GM12878 (cell line): ENCODE data around the gene RPL19. TPM values are rescaled to one million over a fixed set of nuclear protein-coding genes. Genes with fewer than 3 reads are reported as not detected.

Source experiments
- ATAC-seq: fragments of 200-7000 bp; cut with Tn5 transposase; 3 replicates; pipeline ENCODE4 v1.9.1; 2020; ENCODE audit warnings: mild to moderate bottlenecking, moderate library complexity
- BruUV-seq: library from RNA; stranded (reverse); fragments of 400-500 nt; replicated peaks from 2 replicates; lab custom pipeline; 2021; lab: Mats Ljungman, UMichigan
- CTCF ChIA-PET: fragments of 300-600 bp; sonication (Branson Sonifier 250); formaldehyde crosslinking; extraction: SDS; loops from one replicate; lab custom pipeline; 2021; ENCODE audit warnings: inconsistent platforms; lab: Yijun Ruan, JAX
- POLR2A ChIA-PET: fragments of 350-600 bp; formaldehyde crosslinking; extraction: SDS; loops from one replicate; lab custom pipeline; 2021; ENCODE audit warnings: inconsistent platforms; lab: Charles Lee
- RAD21 ChIA-PET: fragments of 300-600 bp; sonication (Branson Sonifier 250); formaldehyde crosslinking; loops from one replicate; lab custom pipeline; 2023; ENCODE audit warnings: antibody characterized with exemption; ENCODE audit not compliant: unreplicated experiment; lab: Charles Lee
- SMC1A ChIA-PET: fragments of 300-600 bp; sonication (Branson Sonifier 250); formaldehyde crosslinking; loops from one replicate; lab custom pipeline; 2023; ENCODE audit not compliant: unreplicated experiment, uncharacterized antibody; lab: Charles Lee
- DNase-seq: peaks from one replicate; pipeline ENCODE4 v3.0.0-alpha.2; 2011; ENCODE audit warnings: low read depth, low spot score
- FAIRE-seq: peaks from 3 replicates; lab custom pipeline; 2011; peaks lifted over from hg19 to GRCh38; lab: Jason Lieb, UNC
- H2AFZ ChIP-seq: 2 replicates; pipeline ENCODE4 v1.6.0; 2011; ENCODE audit warnings: low read depth, low read length, control low read depth; ENCODE audit not compliant: control insufficient read depth
- H3K27ac ChIP-seq: 2 replicates; pipeline ENCODE4 v1.5.1; 2011; ENCODE audit warnings: control low read depth; ENCODE audit not compliant: control insufficient read depth, insufficient read depth
- H3K27me3 ChIP-seq, 2 experiments: replicated peaks in 1 of 2; 2 replicates each; pipeline versions ENCODE4 v1.6.0 to v1.6.1; 2011; ENCODE audit warnings: low read length in 1 of 2; ENCODE audit not compliant: control insufficient read depth in 2 of 2, insufficient read depth in 2 of 2
- H3K36me3 ChIP-seq, 2 experiments: 2 replicates each; pipeline ENCODE4 v1.5.1; 2011; ENCODE audit warnings: low read length in 1 of 2; ENCODE audit not compliant: control insufficient read depth in 2 of 2, insufficient read depth in 2 of 2
- H3K4me1 ChIP-seq: 2 replicates; pipeline ENCODE4 v1.6.1; 2011; ENCODE audit warnings: mild to moderate bottlenecking, low read length, moderate library complexity, mixed read lengths; ENCODE audit not compliant: control insufficient read depth, insufficient read depth
- H3K4me2 ChIP-seq: 2 replicates; pipeline ENCODE4 v1.6.0; 2011; ENCODE audit warnings: control low read depth; ENCODE audit not compliant: control insufficient read depth, insufficient read depth
- H3K4me3 ChIP-seq: fragments of 200-600 bp; sonication (generic); 2 replicates; pipeline ENCODE4 v1.5.1; 2016
- H3K79me2 ChIP-seq: 2 replicates; pipeline ENCODE4 v1.6.0; 2011; ENCODE audit warnings: low read length; ENCODE audit not compliant: control insufficient read depth, insufficient read depth
- H3K9ac ChIP-seq: 2 replicates; pipeline ENCODE4 v1.8.0; 2011; ENCODE audit warnings: low read length, control low read depth, mixed read lengths; ENCODE audit not compliant: control insufficient read depth, insufficient read depth
- H3K9me3 ChIP-seq: replicated peaks from 3 replicates; pipeline ENCODE4 v1.5.1; 2011; ENCODE audit warnings: mild to moderate bottlenecking, low read length; ENCODE audit not compliant: control insufficient read depth, insufficient read depth
- H4K20me1 ChIP-seq: 2 replicates; pipeline ENCODE4 v1.6.0; 2011; ENCODE audit not compliant: control insufficient read depth, insufficient read depth
- NRF1 ChIP-seq: conservative IDR thresholded peaks from 2 replicates; pipeline ENCODE4 v1.6.1; 2011; ENCODE audit warnings: mild to moderate bottlenecking, low read depth, low read length, improper control_type of control experiment
- SUZ12 ChIP-seq: fragments of 200-600 bp; sonication (generic); IDR thresholded peaks from one replicate; pipeline ENCODE4 v1.6.1; 2018; ENCODE audit warnings: antibody characterized with exemption, mild to moderate bottlenecking; ENCODE audit not compliant: unreplicated experiment
- whole genome bisulfite sequencing: methylation state at CpG from one replicate; pipeline ENCODE4 v1.1.6; 2016; ENCODE audit warnings: low lambda C conversion rate; ENCODE audit not compliant: insufficient replicate concordance, insufficient coverage; ENCODE audit errors: missing lambda C conversion rate; 5-methylcytosine and 5-hydroxymethylcytosine counted together
- in situ Hi-C: fragments of 300-500 bp; cut with MboI; formaldehyde crosslinking; loops from 9 replicates; pipeline ENCODE4 v1.14.3; 2018; ENCODE audit warnings: mixed read lengths
- intact Hi-C: fragments of 100-400 bp; cut with micrococcal nuclease; formaldehyde crosslinking; loops from one replicate; pipeline ENCODE4 v1.14.2; 2022; ENCODE audit not compliant: unreplicated experiment
- polyA plus RNA-seq, 11 experiments: library from polyadenylated mRNA; depleted of rRNA in 4 of 11; unstranded in 6 of 11; stranded (reverse) in 5 of 11; fragments of >200 nt; fragmentation: Nextera tagmentation in 4 of 11; fragmentation: Illumina TruSeq in 1 of 11; extraction: Ambion mirVana in 4 of 11; extraction: Trizol in 1 of 11; gene quantifications; 1 replicate in 1 of 11; 2 replicates in 10 of 11; pipeline versions ENCODE4 v1.2.1 to v1.2.3, GENCODE V29; 2011 to 2016; ENCODE audit warnings: inconsistent platforms in 2 of 11, missing spikeins in 2 of 11, low read depth in 1 of 11
- total RNA-seq, 4 experiments: library from RNA; depleted of rRNA in 3 of 4; stranded (reverse); fragments of >200 nt in 3 of 4; fragmentation: Illumina TruSeq in 1 of 4; extraction: Trizol in 1 of 4; gene quantifications; 2 replicates each; pipeline versions ENCODE4 v1.2.1 to v1.2.3, GENCODE V29; 2013 to 2021
- TF ChIP-seq, protein P1 (sequence below): fragments of 450-650 bp; IDR thresholded peaks from 2 replicates; pipeline ENCODE4 v1.6.1; 2017; ENCODE audit warnings: mild to moderate bottlenecking, low read depth, inconsistent platforms; ENCODE audit not compliant: poor library complexity, severe bottlenecking

RPL19 gene
- total and polyA plus RNA-seq, 10 of the 15 experiments (the other 5 are each of a cell fraction or from before 2014, with no cell fraction given) = 1,862 to 5,536 (median 3,836) TPM

GRCh38 chr17:39165841-39166349 lies 34.2 kb upstream of the RPL19 start, which contains the start of gene ARL5C:
Gene ARL5C (minus strand): TSS chr17:39166161. CDS start chr17:39165760, 401 bp downstream.
- ChIA-PET SMC1A (interaction anchor here (0.5 to 7.6 kb wide), 6 partner anchors 8 to 499 kb away, joined by 3 to 47 read pairs (median 6); partner anchors contain the start of gene PLXDC1), CTCF (interaction anchor here (1.1 to 5.0 kb wide), 16 partner anchors 9 to 342 kb away, joined by 3 to 128 read pairs (median 12); partner anchors contain the start of gene PLXDC1), POLR2A (interaction anchor here (1.2 kb wide), 1 partner anchor 13 kb away, joined by 9 read pairs; no protein-coding TSS in a partner anchor), RAD21 (interaction anchor here (0.9 to 2.4 kb wide), 4 partner anchors 30 to 294 kb away, joined by 3 to 23 read pairs (median 6); no protein-coding TSS in a partner anchor)
- H2AFZ ChIP-seq = peak within 1 kb of the TSS; percentile 99
- TF ChIP-seq NRF1 = no peak
- no peak for TF ChIP-seq SUZ12
- TF ChIP-seq, protein P1, sequence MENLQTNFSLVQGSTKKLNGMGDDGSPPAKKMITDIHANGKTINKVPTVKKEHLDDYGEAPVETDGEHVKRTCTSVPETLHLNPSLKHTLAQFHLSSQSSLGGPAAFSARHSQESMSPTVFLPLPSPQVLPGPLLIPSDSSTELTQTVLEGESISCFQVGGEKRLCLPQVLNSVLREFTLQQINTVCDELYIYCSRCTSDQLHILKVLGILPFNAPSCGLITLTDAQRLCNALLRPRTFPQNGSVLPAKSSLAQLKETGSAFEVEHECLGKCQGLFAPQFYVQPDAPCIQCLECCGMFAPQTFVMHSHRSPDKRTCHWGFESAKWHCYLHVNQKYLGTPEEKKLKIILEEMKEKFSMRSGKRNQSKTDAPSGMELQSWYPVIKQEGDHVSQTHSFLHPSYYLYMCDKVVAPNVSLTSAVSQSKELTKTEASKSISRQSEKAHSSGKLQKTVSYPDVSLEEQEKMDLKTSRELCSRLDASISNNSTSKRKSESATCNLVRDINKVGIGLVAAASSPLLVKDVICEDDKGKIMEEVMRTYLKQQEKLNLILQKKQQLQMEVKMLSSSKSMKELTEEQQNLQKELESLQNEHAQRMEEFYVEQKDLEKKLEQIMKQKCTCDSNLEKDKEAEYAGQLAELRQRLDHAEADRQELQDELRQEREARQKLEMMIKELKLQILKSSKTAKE = no peak
- H3K36me3 ChIP-seq = no peaks in the 10 kb centered on the region
- whole genome bisulfite sequencing = 16% methylated on average over 17 of the region's 17 CpGs
- no peaks in the 10 kb centered on the region for H3K79me2 ChIP-seq
- BruUV-seq = no TSS peak
- H3K9me3 ChIP-seq = no peaks in the 10 kb centered on the region
- peak within 1 kb of the TSS; percentile 71 for H3K4me3 ChIP-seq
- intact Hi-C loops = no loop called here
- no peak for FAIRE-seq
- ATAC-seq = no peak
- H3K9ac ChIP-seq = peak within 1 kb of the TSS; percentile 70
- in situ Hi-C loops = no loop called here
- no peak within 1 kb of the TSS for H3K27ac ChIP-seq
- peaks cover 0 to 2% of the 10 kb centered on the region in 2 experiments; a peak in 2 of 4 replicates for H3K27me3 ChIP-seq
- peak within 1 kb of the TSS; percentile 100 for H3K4me2 ChIP-seq
- H3K4me1 ChIP-seq = peaks cover 9% of the 10 kb centered on the region
- H4K20me1 ChIP-seq = no peaks in the 10 kb centered on the region
- no peak for DNase-seq
